Neural cell (in vitro differentiated cells): Measurements from ENCODE around the gene SRD5A2.

Experiments
- CTCF ChIP-seq: fragments of 450-650 bp; IDR thresholded peaks from 2 replicates; pipeline ENCODE4 v1.5.1; 2014; ENCODE audit warnings: antibody characterized with exemption, mild to moderate bottlenecking, moderate library complexity; ENCODE audit not compliant: poor library complexity, severe bottlenecking
- EP300 ChIP-seq: fragments of 450-650 bp; conservative IDR thresholded peaks from 2 replicates; pipeline ENCODE4 v1.6.1; 2014; ENCODE audit warnings: antibody characterized with exemption, mild to moderate bottlenecking, moderate library complexity; ENCODE audit not compliant: poor library complexity, severe bottlenecking
- EZH2 ChIP-seq: fragments of 200-600, 300-800 bp; shearing (Covaris generic), sonication (generic); IDR thresholded peaks from 2 replicates; pipeline ENCODE4 v1.6.1; 2014; ENCODE audit warnings: antibody characterized with exemption, low read length, borderline replicate concordance, mild to moderate bottlenecking; ENCODE audit not compliant: insufficient read depth, poor library complexity, severe bottlenecking
- POLR2AphosphoS5 ChIP-seq: IDR thresholded peaks from 2 replicates; pipeline ENCODE4 v1.6.1; 2012

GRCh38 chr2:31483246-31483645, 97.5 kb downstream of the SRD5A2 start:
- no peak for TF ChIP-seq CTCF
- no peak for TF ChIP-seq EP300
- TF ChIP-seq EZH2: no peak
- TF ChIP-seq POLR2AphosphoS5: no peak
